ENCODE data around the gene MAN1A2. TPM values are rescaled to one million over a fixed set of nuclear protein-coding genes. Genes with fewer than 3 reads are reported as not detected.

MAN1A2 gene
- total and polyA plus RNA-seq, 10 of the 15 experiments (the other 5 are each of a cell fraction or from before 2014, with no cell fraction given), result 2.8 to 23.6 (median 16.0) TPM

- no peaks in the 10 kb centered on the region for H3K4me1 ChIP-seq (ENCODE audit: control insufficient read depth, insufficient read depth, low read length)
- H3K27ac ChIP-seq (ENCODE audit: control insufficient read depth, insufficient read depth), result no peak overlapping the region
- DNase-seq (ENCODE audit: low read depth, low spot score), result no peak
- TF ChIP-seq EED (IDR thresholded peaks at IDR 0.05; ENCODE audit: low read depth) (no peak), ETV6 (conservative IDR thresholded peaks at IDR 0.05 in 1 of 2, IDR thresholded peaks at IDR 0.05 in 1 of 2; ENCODE audit: borderline replicate concordance in 1 of 2, low read depth in 1 of 2) (no peak), NRF1 (conservative IDR thresholded peaks at IDR 0.05; ENCODE audit: low read depth, low read length) (no peak)
- WGBS (ENCODE audit: insufficient coverage, insufficient replicate concordance, low lambda C conversion rate, missing lambda C conversion rate), result 39% methylated on average over 3 of the region's 3 CpGs
- no TSS peak for BruUV-seq (replicated peaks)
- no peaks in the 10 kb centered on the region for H4K20me1 ChIP-seq (ENCODE audit: control insufficient read depth, insufficient read depth)
- ChIA-PET RAD21 (ENCODE audit: unreplicated experiment) (no interaction called here), CTCF (no interaction called here), POLR2A (no interaction called here), SMC1A (ENCODE audit: uncharacterized antibody, unreplicated experiment) (interaction anchor here (1.2 kb wide), 1 partner anchor 19 kb away, joined by 3 read pairs; no protein-coding TSS in a partner anchor)
- H3K79me2 ChIP-seq (ENCODE audit: control insufficient read depth, insufficient read depth, low read length), result no peaks in the 10 kb centered on the region
- FAIRE-seq, result no peak
- H3K9me3 ChIP-seq (replicated peaks; ENCODE audit: control insufficient read depth, insufficient read depth, low read length), result no peaks in the 10 kb centered on the region
- in situ Hi-C loops (cut with MboI) (no loop called here), intact Hi-C loops (cut with micrococcal nuclease; ENCODE audit: unreplicated experiment) (no loop called here)
- no peak overlapping the region for H2AFZ ChIP-seq (ENCODE audit: control insufficient read depth, low read depth, low read length)
- no peaks in the 10 kb centered on the region; a peak in 2 of 4 replicates for H3K27me3 ChIP-seq (replicated peaks in 1 of 2; ENCODE audit: control insufficient read depth in 2 of 2, insufficient read depth in 2 of 2, low read length in 1 of 2)
- no peak overlapping the region for H3K4me3 ChIP-seq
- H3K4me2 ChIP-seq (ENCODE audit: control insufficient read depth, insufficient read depth), result no peak overlapping the region
- no peaks in the 10 kb centered on the region for H3K36me3 ChIP-seq (ENCODE audit: control insufficient read depth in 2 of 2, insufficient read depth in 2 of 2, low read length in 1 of 2)
- no peak overlapping the region for H3K9ac ChIP-seq (ENCODE audit: control insufficient read depth, insufficient read depth, low read length)
- ATAC-seq, result no peak
These were observed 209.0 kb downstream of the MAN1A2 start for GRCh38 chr1:117576236-117576635.

GRCh38 chr1:117577191-117577885 lies 210.1 kb downstream of the MAN1A2 start:
- Histone ChIP-seq H3K36me3 (ENCODE audit: control insufficient read depth in 2 of 2, insufficient read depth in 2 of 2, low read length in 1 of 2) (no peaks in the 10 kb centered on the region), H3K79me2 (ENCODE audit: control insufficient read depth, insufficient read depth, low read length) (no peaks in the 10 kb centered on the region), H4K20me1 (ENCODE audit: control insufficient read depth, insufficient read depth) (no peaks in the 10 kb centered on the region), H3K27me3 (replicated peaks in 1 of 2; ENCODE audit: control insufficient read depth in 2 of 2, insufficient read depth in 2 of 2, low read length in 1 of 2) (no peaks in the 10 kb centered on the region; a peak in 2 of 4 replicates), H3K9me3 (replicated peaks; ENCODE audit: control insufficient read depth, insufficient read depth, low read length) (no peaks in the 10 kb centered on the region), H2AFZ (ENCODE audit: control insufficient read depth, low read depth, low read length) (no peak overlapping the region), H3K4me3 (no peak overlapping the region), H3K4me1 (ENCODE audit: control insufficient read depth, insufficient read depth, low read length) (no peaks in the 10 kb centered on the region), H3K4me2 (ENCODE audit: control insufficient read depth, insufficient read depth) (no peak overlapping the region), H3K27ac (ENCODE audit: control insufficient read depth, insufficient read depth) (no peak overlapping the region), H3K9ac (ENCODE audit: control insufficient read depth, insufficient read depth, low read length) (no peak overlapping the region)
- ATAC-seq (no peak), FAIRE-seq (no peak), DNase-seq (ENCODE audit: low read depth, low spot score) (no peak)
- intact Hi-C loops (cut with micrococcal nuclease; ENCODE audit: unreplicated experiment), result no loop called here
- ChIA-PET RAD21 (ENCODE audit: unreplicated experiment) (no interaction called here), POLR2A (no interaction called here), CTCF (no interaction called here), SMC1A (ENCODE audit: uncharacterized antibody, unreplicated experiment) (interaction anchor here (1.0 to 1.2 kb wide), 2 partner anchors 18 to 318 kb away, joined by 3 read pairs; no protein-coding TSS in a partner anchor)
- WGBS (ENCODE audit: insufficient coverage, insufficient replicate concordance, low lambda C conversion rate, missing lambda C conversion rate), result 24% methylated on average over 2 of the region's 2 CpGs
- in situ Hi-C loops (cut with MboI), result no loop called here
- TF ChIP-seq PBX3 (IDR thresholded peaks at IDR 0.05; ENCODE audit: insufficient replicate concordance, low read depth, low read length), result no peak
- no TSS peak for BruUV-seq (replicated peaks)
